ENCODE measurements around the gene LTA.
"Not testable (repeated sequence)": the region's sequence is repeated elsewhere in the genome, so short reads cannot be mapped to it uniquely, and the experiment has no call there.

LTA gene

GRCh38 chr6:31588871-31589650 lies 17.0 kb downstream of the LTA start:
- peaks cover 5% of the 10 kb centered on the region for H3K27me3 ChIP-seq (ENCODE audit: control insufficient read depth, insufficient read depth, low read length)
- H3K27ac ChIP-seq (ENCODE audit: low read depth, low read length) = no peak overlapping the region
- H3K4me1 ChIP-seq (ENCODE audit: control insufficient read depth, insufficient read depth, low read length) = no peaks in the 10 kb centered on the region
- H3K9ac ChIP-seq (ENCODE audit: low read length) = no peak overlapping the region
- H3K36me3 ChIP-seq (ENCODE audit: control insufficient read depth, insufficient read depth, low read length) = no peaks in the 10 kb centered on the region
- H3K4me3 ChIP-seq (ENCODE audit: low read length) = no peak overlapping the region

- H3K36me3 ChIP-seq (ENCODE audit: control insufficient read depth, insufficient read depth, low read length); H3K27ac ChIP-seq (ENCODE audit: low read depth, low read length); H3K9ac ChIP-seq (ENCODE audit: low read length); H3K27me3 ChIP-seq (ENCODE audit: control insufficient read depth, insufficient read depth, low read length); H3K4me3 ChIP-seq (ENCODE audit: low read length); H3K4me1 ChIP-seq (ENCODE audit: control insufficient read depth, insufficient read depth, low read length): not testable (repeated sequence)
These were observed 18.6 kb downstream of the LTA start for GRCh38 chr6:31590691-31591090.

GRCh38 chr6:31592396-31592771 lies 20.3 kb downstream of the LTA start:
- no peak overlapping the region for H3K27ac ChIP-seq (ENCODE audit: low read depth, low read length)
- no peaks in the 10 kb centered on the region for H3K36me3 ChIP-seq (ENCODE audit: control insufficient read depth, insufficient read depth, low read length)
- H3K27me3 ChIP-seq (ENCODE audit: control insufficient read depth, insufficient read depth, low read length) = peaks cover 5% of the 10 kb centered on the region
- no peak overlapping the region for H3K4me3 ChIP-seq (ENCODE audit: low read length)
- H3K9ac ChIP-seq (ENCODE audit: low read length) = no peak overlapping the region
- H3K4me1 ChIP-seq (ENCODE audit: control insufficient read depth, insufficient read depth, low read length) = no peaks in the 10 kb centered on the region

- H3K36me3 ChIP-seq (ENCODE audit: control insufficient read depth, insufficient read depth, low read length) = no peaks in the 10 kb centered on the region
- H3K9ac ChIP-seq (ENCODE audit: low read length) = no peak overlapping the region
- no peak overlapping the region for H3K27ac ChIP-seq (ENCODE audit: low read depth, low read length)
- no peaks in the 10 kb centered on the region for H3K4me1 ChIP-seq (ENCODE audit: control insufficient read depth, insufficient read depth, low read length)
- no peak overlapping the region for H3K4me3 ChIP-seq (ENCODE audit: low read length)
- no peaks in the 10 kb centered on the region for H3K27me3 ChIP-seq (ENCODE audit: control insufficient read depth, insufficient read depth, low read length)
These were observed 24.9 kb downstream of the LTA start for GRCh38 chr6:31597006-31597405.

- no peak overlapping the region for H3K4me3 ChIP-seq (ENCODE audit: low read length)
- no peak overlapping the region for H3K9ac ChIP-seq (ENCODE audit: low read length)
- no peaks in the 10 kb centered on the region for H3K36me3 ChIP-seq (ENCODE audit: control insufficient read depth, insufficient read depth, low read length)
- H3K4me1 ChIP-seq (ENCODE audit: control insufficient read depth, insufficient read depth, low read length) = no peaks in the 10 kb centered on the region
- H3K27me3 ChIP-seq (ENCODE audit: control insufficient read depth, insufficient read depth, low read length) = no peaks in the 10 kb centered on the region
- H3K27ac ChIP-seq (ENCODE audit: low read depth, low read length) = no peak overlapping the region
These were observed 35.2 kb downstream of the LTA start for GRCh38 chr6:31607317-31607716.

- no peaks in the 10 kb centered on the region for H3K4me1 ChIP-seq (ENCODE audit: control insufficient read depth, insufficient read depth, low read length)
- H3K27ac ChIP-seq (ENCODE audit: low read depth, low read length) = no peak overlapping the region
- H3K9ac ChIP-seq (ENCODE audit: low read length) = no peak overlapping the region
- no peak overlapping the region for H3K4me3 ChIP-seq (ENCODE audit: low read length)
- H3K27me3 ChIP-seq (ENCODE audit: control insufficient read depth, insufficient read depth, low read length) = no peaks in the 10 kb centered on the region
- H3K36me3 ChIP-seq (ENCODE audit: control insufficient read depth, insufficient read depth, low read length) = no peaks in the 10 kb centered on the region
These were observed 37.7 kb downstream of the LTA start for GRCh38 chr6:31609519-31610406.

GRCh38 chr6:31610968-31611367 lies 38.9 kb downstream of the LTA start:
- Histone ChIP-seq H3K27me3 (ENCODE audit: control insufficient read depth, insufficient read depth, low read length) (no peaks in the 10 kb centered on the region), H3K4me3 (ENCODE audit: low read length) (no peak overlapping the region), H3K4me1 (ENCODE audit: control insufficient read depth, insufficient read depth, low read length) (no peaks in the 10 kb centered on the region), H3K36me3 (ENCODE audit: control insufficient read depth, insufficient read depth, low read length) (no peaks in the 10 kb centered on the region), H3K27ac (ENCODE audit: low read depth, low read length) (no peak overlapping the region), H3K9ac (ENCODE audit: low read length) (no peak overlapping the region)

GRCh38 chr6:31614075-31614619 lies 42.1 kb downstream of the LTA start:
- H3K9ac ChIP-seq (ENCODE audit: low read length) = no peak overlapping the region
- no peaks in the 10 kb centered on the region for H3K36me3 ChIP-seq (ENCODE audit: control insufficient read depth, insufficient read depth, low read length)
- H3K4me3 ChIP-seq (ENCODE audit: low read length) = no peak overlapping the region
- no peaks in the 10 kb centered on the region for H3K27me3 ChIP-seq (ENCODE audit: control insufficient read depth, insufficient read depth, low read length)
- H3K27ac ChIP-seq (ENCODE audit: low read depth, low read length) = no peak overlapping the region
- no peaks in the 10 kb centered on the region for H3K4me1 ChIP-seq (ENCODE audit: control insufficient read depth, insufficient read depth, low read length)

- H3K4me1 ChIP-seq (ENCODE audit: control insufficient read depth, insufficient read depth, low read length) = no peaks in the 10 kb centered on the region
- no peaks in the 10 kb centered on the region for H3K36me3 ChIP-seq (ENCODE audit: control insufficient read depth, insufficient read depth, low read length)
- no peaks in the 10 kb centered on the region for H3K27me3 ChIP-seq (ENCODE audit: control insufficient read depth, insufficient read depth, low read length)
- no peak within 1 kb of the TSS for H3K27ac ChIP-seq (ENCODE audit: low read depth, low read length)
- peak within 1 kb of the TSS; percentile 27 for H3K4me3 ChIP-seq (ENCODE audit: low read length)
- H3K9ac ChIP-seq (ENCODE audit: low read length) = no peak within 1 kb of the TSS
These were observed 42.8 kb downstream of the LTA start, which contains the start of gene AIF1 for GRCh38 chr6:31614684-31615578. TSS of gene AIF1 (plus strand) at chr6:31615234. CDS start at chr6:31615330, 96 bp downstream.

- Histone ChIP-seq H3K36me3 (ENCODE audit: control insufficient read depth, insufficient read depth, low read length) (no peaks in the 10 kb centered on the region), H3K27me3 (ENCODE audit: control insufficient read depth, insufficient read depth, low read length) (no peaks in the 10 kb centered on the region), H3K9ac (ENCODE audit: low read length) (no peak overlapping the region), H3K27ac (ENCODE audit: low read depth, low read length) (no peak overlapping the region), H3K4me1 (ENCODE audit: control insufficient read depth, insufficient read depth, low read length) (no peaks in the 10 kb centered on the region), H3K4me3 (ENCODE audit: low read length) (peak overlapping the region; percentile 27)
These were observed 43.7 kb downstream of the LTA start for GRCh38 chr6:31615748-31616147.

- H3K9ac ChIP-seq (ENCODE audit: low read length) = no peak overlapping the region
- no peak overlapping the region for H3K27ac ChIP-seq (ENCODE audit: low read depth, low read length)
These were observed 44.9 kb downstream of the LTA start for GRCh38 chr6:31617010-31617409.

More at GRCh38 chr6:31617010-31617409, 44.9 kb downstream of the LTA start:
- H3K36me3 ChIP-seq (ENCODE audit: control insufficient read depth, insufficient read depth, low read length) = no peaks in the 10 kb centered on the region
- H3K27me3 ChIP-seq (ENCODE audit: control insufficient read depth, insufficient read depth, low read length) = peaks cover 2% of the 10 kb centered on the region
- no peak overlapping the region for H3K4me3 ChIP-seq (ENCODE audit: low read length)
- H3K4me1 ChIP-seq (ENCODE audit: control insufficient read depth, insufficient read depth, low read length) = peaks cover 5% of the 10 kb centered on the region
